ENCODE measurements around the gene GLDN.
A peak's percentile ranks its signal among the peaks of the same experiment; 100 is the strongest.

Gene GLDN

DNA sequence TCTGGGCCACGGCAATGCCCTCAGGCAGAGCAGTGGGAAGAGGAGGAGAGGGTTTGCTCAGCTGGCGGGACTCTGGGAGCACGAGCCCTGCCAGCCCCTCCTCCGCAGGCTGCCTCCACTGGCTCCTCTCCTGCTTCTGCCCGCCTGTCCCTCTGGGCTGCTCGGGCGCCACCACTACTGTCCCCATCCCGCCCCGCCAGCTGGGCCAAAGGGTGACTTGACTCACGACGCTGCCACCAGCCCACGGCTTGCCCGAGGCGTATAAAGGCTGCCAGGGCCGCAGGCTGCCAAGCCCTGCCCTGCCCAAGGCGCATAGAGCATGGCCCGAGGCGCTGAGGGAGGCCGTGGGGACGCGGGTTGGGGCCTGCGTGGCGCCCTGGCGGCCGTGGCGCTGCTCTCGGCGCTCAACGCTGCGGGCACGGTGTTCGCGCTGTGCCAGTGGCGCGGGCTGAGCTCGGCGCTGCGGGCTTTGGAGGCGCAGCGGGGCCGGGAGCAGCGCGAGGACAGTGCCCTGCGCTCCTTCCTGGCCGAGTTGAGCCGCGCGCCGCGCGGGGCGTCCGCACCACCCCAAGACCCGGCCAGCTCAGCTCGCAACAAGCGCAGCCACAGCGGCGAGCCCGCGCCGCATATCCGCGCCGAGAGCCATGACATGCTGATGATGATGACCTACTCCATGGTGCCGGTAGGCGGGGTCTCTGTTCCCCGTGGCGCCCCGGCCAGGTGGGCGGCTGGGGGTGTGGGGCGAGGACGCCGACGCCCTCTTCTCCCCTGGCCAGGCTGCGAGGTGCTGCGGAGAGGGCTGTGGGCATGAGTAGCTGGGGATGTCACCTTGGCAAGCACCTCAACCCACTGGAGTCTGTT is at the start of gene GLDN:
TSS of gene GLDN (plus strand) at position 290 of the 861 bp plus-strand sequence. CDS start at position 320, 30 bp downstream.
- Mint-ChIP-seq H3K4me3 (no peak within 1 kb of the TSS), H3K27me3 (peaks cover 36% of the 10 kb centered on the region), H3K9me3 (no peaks in the 10 kb centered on the region), H3K4me1 (no peaks in the 10 kb centered on the region), H3K27ac (no peak within 1 kb of the TSS)
- DNase-seq (no peak), ATAC-seq (no peak)

DNA sequence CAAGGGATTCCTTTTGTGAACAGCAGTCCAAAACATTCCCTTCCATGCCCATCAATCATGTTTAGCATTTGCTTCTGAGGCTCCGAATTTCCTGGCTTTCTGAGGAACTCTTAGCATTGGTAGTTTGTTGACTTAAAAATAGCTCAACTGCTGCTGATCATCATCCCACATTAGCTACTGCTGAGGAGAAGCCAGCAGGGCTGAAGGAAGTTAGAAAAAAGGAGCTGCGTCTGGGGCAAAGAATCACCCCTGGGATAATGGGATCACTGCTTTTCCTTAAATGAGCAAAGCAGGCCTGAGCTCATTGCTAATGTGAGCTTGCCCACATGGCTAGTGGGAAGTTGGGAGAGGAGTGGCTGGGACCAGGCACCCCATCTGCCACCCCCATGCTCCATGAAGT is 42.8 kb upstream of the GLDN start:
- Mint-ChIP-seq H3K4me1 (no peaks in the 10 kb centered on the region), H3K4me3 (no peak overlapping the region), H3K9me3 (peaks cover 0 to 2% of the 10 kb centered on the region in 2 donors), H3K27ac (no peak overlapping the region), H3K27me3 (peaks cover 35% of the 10 kb centered on the region)
- ATAC-seq: no peak
- no peak for DNase-seq

DNA sequence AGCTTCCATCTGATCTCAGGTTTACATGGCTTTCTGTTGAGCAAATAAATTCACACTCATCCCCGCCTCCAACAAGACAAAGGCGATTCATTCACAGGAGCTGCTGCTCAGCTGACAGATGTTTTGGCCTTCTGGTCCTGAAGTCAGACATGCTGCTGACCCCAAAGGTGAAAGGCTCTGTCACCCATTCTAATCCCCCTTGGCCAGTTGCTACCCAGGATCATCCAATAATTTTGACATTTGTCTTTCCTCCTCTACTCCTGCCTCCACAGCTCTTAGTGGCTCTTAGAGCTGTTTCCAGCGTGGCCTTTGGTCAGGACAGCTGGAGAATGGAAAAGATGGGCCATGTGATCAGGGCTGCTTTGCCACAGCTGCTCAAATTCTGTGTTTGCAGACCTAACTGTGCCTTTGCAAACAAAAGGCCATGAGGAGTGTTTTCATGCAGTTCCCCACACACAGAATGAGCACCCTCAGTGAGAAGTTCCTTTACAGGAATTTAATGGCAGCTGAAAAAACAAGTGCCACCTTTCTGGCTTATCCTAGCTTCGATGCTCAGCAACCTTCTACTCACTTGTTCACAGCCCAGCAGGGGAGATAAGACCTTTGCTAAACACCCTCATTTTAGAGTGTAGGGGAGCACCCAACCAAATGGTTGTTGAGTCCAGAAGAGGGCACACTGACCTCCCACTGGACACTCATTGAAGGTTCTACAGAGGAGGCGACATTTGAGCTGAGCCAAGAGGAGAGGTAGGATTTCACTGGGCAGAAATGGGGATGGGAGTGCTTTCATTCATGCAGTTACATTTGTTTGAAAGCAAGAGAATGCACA is 42.1 kb upstream of the GLDN start:
- H3K4me1 Mint-ChIP-seq: no peaks in the 10 kb centered on the region
- no peak overlapping the region for H3K27ac Mint-ChIP-seq
- DNase-seq (no peak), ATAC-seq (no peak)
- H3K27me3 Mint-ChIP-seq: peaks cover 40% of the 10 kb centered on the region
- H3K4me3 Mint-ChIP-seq: no peak overlapping the region
- H3K9me3 Mint-ChIP-seq: no peaks in the 10 kb centered on the region

DNA sequence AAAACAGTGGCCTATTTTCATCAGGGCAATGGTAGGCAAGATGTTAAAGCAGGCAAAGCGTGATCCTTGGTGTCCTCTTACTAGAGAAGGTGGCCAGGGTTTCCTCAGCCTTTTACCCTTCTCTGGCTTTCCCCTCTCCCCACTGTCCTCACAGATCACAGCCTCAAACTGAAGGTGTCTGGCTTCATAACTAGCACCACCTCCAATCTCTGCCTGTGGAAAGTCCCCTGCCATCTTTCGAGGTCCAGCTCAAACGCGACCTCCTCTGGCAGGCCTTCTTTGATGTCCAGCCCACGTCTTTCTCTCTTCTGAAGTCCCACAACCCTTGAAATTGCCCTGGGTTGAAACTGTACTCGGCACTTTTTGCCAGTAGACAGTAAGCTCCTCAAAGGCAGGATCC is 39.0 kb upstream of the GLDN start:
- Mint-ChIP-seq H3K27ac (no peak overlapping the region), H3K27me3 (peaks cover 39% of the 10 kb centered on the region), H3K4me3 (no peak overlapping the region), H3K4me1 (no peaks in the 10 kb centered on the region), H3K9me3 (no peaks in the 10 kb centered on the region)
- no peak for ATAC-seq
- DNase-seq: no peak

DNA sequence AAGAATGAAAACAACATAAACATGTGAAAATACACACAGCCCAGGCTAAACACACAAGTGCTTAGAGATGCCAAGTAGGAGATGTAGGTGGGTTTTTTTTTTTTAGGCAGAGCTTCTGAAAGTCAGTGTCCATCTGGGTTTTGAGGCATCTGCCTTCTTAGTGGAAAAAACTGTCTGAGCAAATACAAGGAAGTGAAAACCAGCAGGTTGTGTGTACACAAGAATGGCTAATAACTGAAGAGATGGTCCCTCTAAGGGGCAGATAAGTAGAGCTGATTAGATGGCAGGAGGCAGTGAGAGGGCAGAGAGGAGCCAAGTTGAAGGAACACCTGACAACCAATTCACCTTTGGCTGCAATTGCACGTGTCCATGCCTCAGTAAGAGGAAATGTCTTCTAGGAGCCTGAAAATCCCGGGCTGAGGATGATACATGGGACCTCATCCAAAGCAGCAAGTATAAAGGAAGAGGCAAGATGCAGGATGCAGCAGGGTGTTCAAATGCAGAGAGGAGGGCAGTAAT is 37.9 kb upstream of the GLDN start:
- Mint-ChIP-seq H3K9me3 (no peaks in the 10 kb centered on the region), H3K27me3 (peaks cover 39% of the 10 kb centered on the region), H3K27ac (no peak overlapping the region), H3K4me3 (no peak overlapping the region), H3K4me1 (no peaks in the 10 kb centered on the region)
- DNase-seq: no peak
- ATAC-seq: no peak

DNA sequence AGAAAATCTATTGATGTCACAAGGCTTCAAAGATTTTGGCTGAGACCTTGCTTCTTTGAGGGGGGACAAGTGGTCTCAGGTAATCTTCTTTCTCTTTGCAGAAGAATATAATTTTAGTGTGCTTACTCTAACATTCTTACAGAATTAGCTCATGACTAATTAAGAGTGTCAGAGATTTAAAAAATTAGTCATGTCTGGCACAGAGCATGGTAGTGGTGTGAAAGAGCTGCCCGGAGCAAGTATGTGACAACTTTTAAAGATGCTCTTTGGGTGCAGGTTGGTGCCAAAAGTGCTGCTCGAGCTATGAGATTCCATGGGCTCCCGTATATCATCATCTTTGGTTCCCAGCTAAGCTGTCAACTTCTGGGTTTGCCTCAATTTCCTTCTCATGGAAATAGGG is 34.1 kb upstream of the GLDN start:
- Mint-ChIP-seq H3K27ac (no peak overlapping the region), H3K4me1 (no peaks in the 10 kb centered on the region), H3K9me3 (no peaks in the 10 kb centered on the region), H3K4me3 (no peak overlapping the region), H3K27me3 (peaks cover 22% of the 10 kb centered on the region)
- ATAC-seq (no peak), DNase-seq (no peak)

DNA sequence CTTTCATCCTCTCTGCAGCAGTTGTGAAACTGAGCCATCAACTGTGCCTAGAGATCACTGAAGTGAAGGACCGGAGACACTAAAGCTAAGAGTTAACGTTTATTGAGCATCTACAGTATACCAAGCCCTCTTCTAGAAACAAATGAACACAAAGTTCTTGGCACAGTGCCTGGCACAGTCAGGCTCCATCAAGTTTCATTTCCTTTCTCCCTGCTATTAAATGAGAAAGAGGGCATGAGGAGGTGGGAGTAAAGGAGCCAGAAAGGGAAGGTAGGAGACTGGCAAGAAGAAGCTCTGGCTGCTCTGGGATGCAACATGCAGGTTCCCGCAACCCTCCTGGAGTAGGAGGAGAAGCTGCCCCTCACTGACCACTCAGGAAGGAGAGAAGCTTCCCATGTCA is 33.6 kb upstream of the GLDN start:
- ATAC-seq (no peak), DNase-seq (no peak)
- peaks cover 22% of the 10 kb centered on the region for H3K27me3 Mint-ChIP-seq

DNA sequence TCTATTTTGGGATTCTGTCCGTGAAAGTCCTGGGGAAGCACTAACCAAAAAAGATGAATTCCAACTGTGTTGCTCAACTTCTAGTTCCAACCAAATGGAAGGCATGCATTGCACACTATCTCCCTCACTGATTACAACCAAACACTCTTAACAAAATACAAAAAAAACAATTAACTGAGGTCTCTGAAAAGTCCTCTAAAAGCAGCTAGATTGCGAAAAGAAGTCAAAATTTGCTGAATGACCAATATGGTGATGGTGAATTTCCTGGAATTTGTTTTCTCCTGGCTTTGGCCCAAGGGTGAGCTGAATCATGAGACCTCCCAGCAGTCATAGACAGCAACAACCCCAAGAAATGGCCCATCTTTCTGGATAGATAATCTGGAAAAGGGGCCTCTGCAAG is 31.4 kb upstream of the GLDN start:
- ATAC-seq: no peak
- Mint-ChIP-seq H3K27ac (no peak overlapping the region), H3K27me3 (peaks cover 15% of the 10 kb centered on the region), H3K4me1 (no peaks in the 10 kb centered on the region), H3K4me3 (no peak overlapping the region), H3K9me3 (no peaks in the 10 kb centered on the region)
- DNase-seq: no peak

More for the DNA sequence above, 33.6 kb upstream of the GLDN start:
- Mint-ChIP-seq H3K9me3 (no peaks in the 10 kb centered on the region), H3K4me3 (no peak overlapping the region), H3K4me1 (no peaks in the 10 kb centered on the region), H3K27ac (no peak overlapping the region)

DNA sequence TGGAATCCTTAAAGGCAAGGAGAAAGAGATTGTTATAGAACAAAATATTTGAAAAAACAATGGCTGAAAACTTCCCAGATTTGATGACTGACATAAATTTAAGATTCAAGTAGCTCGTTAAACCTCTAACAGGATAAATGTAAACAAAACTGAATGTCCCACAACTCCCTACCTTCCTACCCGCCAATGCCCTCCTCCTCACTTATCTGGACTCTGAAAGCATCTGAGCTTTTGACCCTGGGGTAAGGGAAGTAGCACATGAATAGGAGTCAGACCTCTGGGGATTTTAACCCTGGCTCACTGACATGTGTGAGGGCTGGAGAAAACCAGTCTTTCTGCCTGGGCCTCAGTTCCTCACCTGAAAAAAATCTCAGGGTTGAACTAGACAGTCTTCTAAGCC is 29.9 kb upstream of the GLDN start:
- H3K27me3 Mint-ChIP-seq: peaks cover 14% of the 10 kb centered on the region
- no peaks in the 10 kb centered on the region for H3K4me1 Mint-ChIP-seq
- ATAC-seq: no peak

DNA sequence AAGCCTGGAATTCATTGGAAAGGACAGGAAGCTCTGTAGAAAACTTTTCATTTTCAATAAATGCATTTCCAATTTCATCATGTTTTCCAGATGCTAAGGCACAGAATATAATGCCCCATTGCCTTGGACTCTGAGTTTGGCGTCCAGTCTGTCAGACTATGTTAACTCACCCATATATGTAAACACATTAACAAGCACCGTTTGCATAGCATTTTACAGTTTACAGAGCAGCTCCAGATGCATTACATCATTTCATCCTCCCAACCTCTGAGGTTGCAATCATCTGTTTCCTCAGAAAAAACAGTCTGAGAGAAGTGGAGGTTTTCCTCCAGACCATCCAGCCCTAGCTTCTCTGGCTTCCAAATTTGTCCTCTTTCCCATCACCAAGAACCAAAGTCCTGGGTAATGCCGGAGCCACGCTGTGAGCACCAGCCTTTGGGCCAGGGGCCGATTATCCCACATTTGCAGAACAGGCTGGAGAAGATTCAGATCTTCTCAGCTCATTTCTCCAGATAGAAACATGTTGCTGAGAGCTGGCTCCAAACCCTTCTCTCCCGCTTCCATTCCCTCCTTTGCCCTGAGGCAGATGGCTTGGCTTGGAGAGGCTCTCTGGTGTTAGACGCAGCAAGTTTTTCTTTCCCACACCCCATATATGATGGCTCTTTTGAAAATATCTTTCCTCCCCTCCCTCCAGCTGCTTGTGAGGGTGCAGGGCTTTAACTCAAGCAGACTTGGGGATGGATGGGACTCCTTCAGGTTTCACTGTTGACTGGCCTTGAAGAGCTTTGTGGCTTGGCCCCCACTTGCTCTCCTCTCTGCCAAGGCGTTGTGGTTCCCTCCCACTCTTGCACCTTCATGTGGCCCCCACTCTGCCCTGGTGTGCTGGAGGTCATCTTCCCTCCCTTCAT is 29.0 kb upstream of the GLDN start:
- Mint-ChIP-seq H3K4me1 (no peaks in the 10 kb centered on the region), H3K4me3 (no peak overlapping the region), H3K9me3 (no peaks in the 10 kb centered on the region), H3K27ac (no peak overlapping the region), H3K27me3 (peaks cover 8% of the 10 kb centered on the region)
- DNase-seq: no peak
- ATAC-seq: no peak

More for the DNA sequence above, 29.9 kb upstream of the GLDN start:
- no peak overlapping the region for H3K4me3 Mint-ChIP-seq
- H3K27ac Mint-ChIP-seq: no peak overlapping the region
- H3K9me3 Mint-ChIP-seq: no peaks in the 10 kb centered on the region
- DNase-seq: no peak

DNA sequence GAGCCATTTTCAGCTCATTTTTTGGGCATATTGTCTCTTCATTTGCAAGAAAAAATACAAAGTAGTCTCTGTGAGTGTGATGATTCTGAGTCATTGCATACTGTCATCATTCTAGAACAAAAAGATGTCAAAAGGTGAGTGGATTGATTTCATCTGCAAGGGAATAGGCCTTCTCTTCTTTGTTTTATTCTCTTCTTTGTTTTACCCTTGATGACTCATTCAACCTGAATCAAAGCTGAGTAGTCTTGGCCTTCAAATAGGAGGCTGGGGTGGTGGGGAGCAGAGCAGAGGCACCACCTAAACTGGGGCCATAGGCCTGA is 28.4 kb upstream of the GLDN start:
- ATAC-seq (no peak), DNase-seq (no peak)
- peaks cover 8% of the 10 kb centered on the region for H3K27me3 Mint-ChIP-seq
- H3K4me3 Mint-ChIP-seq: no peak overlapping the region
- no peaks in the 10 kb centered on the region for H3K4me1 Mint-ChIP-seq
- no peaks in the 10 kb centered on the region for H3K9me3 Mint-ChIP-seq
- no peak overlapping the region for H3K27ac Mint-ChIP-seq

DNA sequence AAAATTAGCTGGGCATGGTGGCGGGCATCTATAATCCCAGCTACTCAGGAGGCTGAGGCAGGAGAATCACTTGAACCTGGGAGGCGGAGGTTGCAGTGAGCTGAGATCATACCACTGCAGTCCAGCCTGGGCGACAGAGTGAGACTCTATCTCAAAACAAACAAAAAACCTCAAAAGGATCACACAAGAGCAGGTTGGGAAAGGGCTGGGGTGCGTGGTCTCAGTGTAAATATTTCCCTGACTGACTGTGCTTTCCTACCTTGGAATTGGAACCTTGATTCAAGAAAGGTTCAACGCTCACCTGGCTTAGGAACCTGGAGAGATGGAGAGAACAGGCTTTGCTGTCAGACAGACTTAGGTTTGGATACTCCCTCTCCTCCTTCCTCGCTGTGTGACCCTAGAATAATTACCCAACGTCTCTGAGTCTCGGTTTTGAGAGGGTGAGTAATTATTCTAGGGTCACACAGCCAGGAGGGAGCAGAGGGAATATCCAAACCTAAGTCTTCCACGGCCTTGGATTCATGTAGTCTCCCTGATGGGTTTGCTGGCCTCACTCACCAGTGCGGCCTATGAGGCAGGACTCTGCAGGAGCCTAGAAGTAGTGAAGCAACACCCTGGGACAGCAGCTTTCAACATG is 27.7 kb upstream of the GLDN start:
- H3K4me1 Mint-ChIP-seq: no peaks in the 10 kb centered on the region
- ATAC-seq (no peak), DNase-seq (no peak)
- H3K27ac Mint-ChIP-seq: peak overlapping the region in 1 of 2 donors; percentile 50
- H3K4me3 Mint-ChIP-seq: no peak overlapping the region
- H3K9me3 Mint-ChIP-seq: no peaks in the 10 kb centered on the region
- H3K27me3 Mint-ChIP-seq: peaks cover 8% of the 10 kb centered on the region

DNA sequence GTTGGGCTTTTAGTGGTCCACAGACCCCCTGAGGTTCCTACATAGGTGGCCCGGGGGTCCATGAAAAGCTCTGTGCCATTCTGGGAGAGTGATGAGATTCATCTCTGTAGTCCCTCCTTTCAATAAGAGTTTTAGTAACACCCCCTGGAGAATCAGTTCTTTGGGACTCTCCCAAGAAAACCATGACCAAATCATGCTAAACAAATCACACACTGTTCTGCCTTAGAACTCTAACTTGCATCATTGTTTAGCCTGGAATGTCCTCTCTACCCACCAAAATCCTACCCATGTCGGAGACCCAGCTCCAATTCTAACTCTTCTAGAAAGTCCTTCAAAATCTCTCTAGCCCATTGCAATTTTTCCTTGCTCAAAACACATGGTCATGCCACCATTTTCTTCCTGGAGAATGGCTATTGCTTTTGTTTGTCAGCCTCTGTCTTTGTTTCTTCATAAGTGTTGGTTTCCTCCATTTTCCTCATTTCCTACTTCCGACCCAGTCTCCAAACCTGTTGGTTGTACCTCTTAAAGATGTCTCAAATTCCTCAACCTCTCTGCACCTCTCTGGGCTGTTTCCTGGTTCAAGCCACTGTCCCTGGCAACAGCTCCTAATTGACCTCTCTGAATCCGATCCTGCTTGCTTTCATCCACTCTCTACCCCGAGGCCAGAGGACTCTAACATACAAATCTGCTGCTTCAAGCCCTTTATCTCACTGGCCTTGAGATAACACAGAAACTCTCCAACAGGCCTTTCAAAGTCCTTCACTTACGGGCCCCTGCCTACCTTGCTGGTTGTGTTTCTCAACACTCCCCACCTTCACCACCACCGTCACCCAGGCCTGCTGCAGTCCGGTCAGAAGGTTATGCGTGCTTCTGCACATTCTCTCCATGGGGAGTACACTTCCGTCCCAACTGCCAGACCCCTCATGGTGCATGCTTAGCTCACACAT is 26.8 kb upstream of the GLDN start:
- peaks cover 8% of the 10 kb centered on the region for H3K27me3 Mint-ChIP-seq
- no peaks in the 10 kb centered on the region for H3K4me1 Mint-ChIP-seq

DNA sequence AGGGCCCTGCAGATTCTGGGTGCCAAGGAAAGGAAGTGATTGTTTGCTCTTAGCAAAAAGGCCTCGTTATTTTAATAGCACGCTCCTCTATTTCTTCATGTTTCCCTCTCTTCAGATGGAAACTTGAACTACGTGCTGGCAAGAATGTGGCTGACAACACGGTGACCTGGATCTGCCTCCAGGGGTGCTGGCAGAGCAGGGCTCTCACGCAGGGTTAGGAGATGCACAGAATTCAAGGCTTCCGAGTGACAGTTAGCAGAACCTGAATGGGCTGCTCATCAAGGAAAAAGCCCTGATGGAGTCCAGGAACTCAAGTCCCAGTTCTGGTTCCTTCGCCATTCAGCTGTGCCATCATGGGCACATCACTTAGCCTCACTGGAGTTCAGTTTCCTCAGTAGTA is 25.7 kb upstream of the GLDN start:
- no peak overlapping the region for H3K27ac Mint-ChIP-seq
- ATAC-seq (no peak), DNase-seq (no peak)
- no peaks in the 10 kb centered on the region for H3K9me3 Mint-ChIP-seq
- H3K4me1 Mint-ChIP-seq: no peaks in the 10 kb centered on the region
- peaks cover 8% of the 10 kb centered on the region for H3K27me3 Mint-ChIP-seq
- H3K4me3 Mint-ChIP-seq: no peak overlapping the region

More for the DNA sequence above, 26.8 kb upstream of the GLDN start:
- no peak overlapping the region for H3K4me3 Mint-ChIP-seq
- no peak overlapping the region for H3K27ac Mint-ChIP-seq
- no peak for DNase-seq
- no peak for ATAC-seq
- H3K9me3 Mint-ChIP-seq: no peaks in the 10 kb centered on the region
